Stimulated activated CD4-positive, alpha-beta T cell treated with anti-CD3 and anti-CD28 coated beads, Interleukin-4, amount 100 ng/mL, for 48 hours (primary cell): ENCODE measurements around the gene RIPOR1.

ENCODE experiments used
- DNase-seq, 2 donors: peaks; one replicate each; pipeline ENCODE4 v3.0.0-alpha.2; 2020; ENCODE audit warnings: low read depth in 2 of 2

Gene RIPOR1

DNA sequence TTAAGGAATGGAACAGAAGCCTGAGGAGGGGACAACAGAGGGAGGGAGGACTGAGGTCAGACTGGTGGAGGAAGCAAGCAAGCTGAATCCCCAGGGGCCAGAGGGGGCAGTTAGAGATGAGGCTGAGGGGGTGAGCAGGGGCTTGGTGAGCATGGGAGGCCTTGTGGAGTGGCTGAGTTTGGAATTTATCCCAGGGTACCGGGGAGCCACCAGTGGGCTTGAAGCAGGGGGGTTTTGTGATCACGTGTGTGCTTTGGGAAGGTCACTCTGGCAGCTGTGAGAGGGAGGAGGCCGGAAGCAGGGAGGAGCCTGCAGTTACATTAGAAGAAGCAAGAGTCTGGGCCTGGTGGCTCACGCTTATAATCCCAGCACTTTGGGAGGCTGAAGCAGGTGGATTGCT, 23.8 kb downstream of the RIPOR1 start:
- no peak for DNase-seq

DNA sequence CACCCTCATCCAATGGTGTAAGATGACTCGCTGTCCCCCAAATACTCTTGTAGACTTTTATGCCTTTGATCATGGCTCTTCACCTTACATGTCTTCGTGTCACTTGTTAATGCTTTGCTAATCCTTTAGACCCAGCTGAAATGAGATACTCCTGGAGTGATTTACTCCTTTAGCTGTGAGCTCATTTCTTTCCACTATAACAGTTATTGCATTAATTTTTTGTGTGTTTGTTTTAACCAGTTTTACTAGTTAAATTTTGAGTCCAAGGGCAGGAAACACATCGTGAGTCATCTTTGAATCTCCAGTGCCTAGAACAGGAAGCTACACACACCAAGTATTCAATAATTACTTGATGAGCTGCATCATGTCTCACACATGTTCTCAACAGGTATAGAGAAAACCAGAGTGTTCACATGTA, 27.2 kb downstream of the RIPOR1 start:
- DNase-seq: no peak

DNA sequence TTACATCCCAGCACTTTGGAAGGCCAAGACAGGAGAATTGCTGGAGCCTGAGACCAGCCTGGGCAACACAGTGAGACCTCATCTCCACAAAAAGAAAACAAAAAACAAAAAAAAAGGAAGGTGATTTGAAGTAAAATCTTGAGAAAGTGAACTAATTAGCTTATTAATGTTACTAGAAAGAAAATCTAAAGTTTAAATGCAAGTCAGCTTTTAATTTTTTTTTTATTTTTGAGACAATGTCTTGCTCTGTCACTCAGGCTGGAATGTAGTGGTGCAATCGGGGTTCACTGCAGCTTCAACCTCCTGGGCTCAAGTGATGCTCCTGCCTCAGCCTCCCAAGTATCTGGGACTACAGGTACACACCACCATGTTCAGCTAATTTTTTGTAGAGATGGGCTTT, 30.2 kb downstream of the RIPOR1 start:
- DNase-seq: no peak

DNA sequence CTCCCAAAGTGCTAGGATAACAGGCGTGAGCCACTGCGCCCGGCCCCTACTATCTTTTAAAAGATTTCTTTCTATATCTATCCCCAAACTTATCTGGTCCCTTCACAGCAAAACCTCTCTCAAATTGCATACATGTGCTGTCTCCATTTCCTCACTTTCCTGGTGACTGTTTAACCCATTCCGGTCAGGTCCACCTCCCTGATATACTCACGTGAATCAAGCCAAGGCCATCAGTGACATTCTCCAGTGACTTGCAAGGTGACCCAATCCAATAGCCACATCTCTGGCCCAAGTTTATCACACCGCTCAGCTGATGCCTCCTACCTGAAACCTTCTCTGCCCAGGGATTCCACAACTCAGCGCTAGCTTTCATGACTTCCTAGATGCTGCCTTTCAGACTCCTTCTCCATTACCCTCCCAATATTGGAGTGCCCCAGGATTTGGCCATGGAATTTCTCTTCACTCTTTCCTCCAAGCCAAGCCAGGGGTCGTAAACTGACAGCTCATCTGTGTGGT, 32.3 kb downstream of the RIPOR1 start:
- DNase-seq: no peak

DNA sequence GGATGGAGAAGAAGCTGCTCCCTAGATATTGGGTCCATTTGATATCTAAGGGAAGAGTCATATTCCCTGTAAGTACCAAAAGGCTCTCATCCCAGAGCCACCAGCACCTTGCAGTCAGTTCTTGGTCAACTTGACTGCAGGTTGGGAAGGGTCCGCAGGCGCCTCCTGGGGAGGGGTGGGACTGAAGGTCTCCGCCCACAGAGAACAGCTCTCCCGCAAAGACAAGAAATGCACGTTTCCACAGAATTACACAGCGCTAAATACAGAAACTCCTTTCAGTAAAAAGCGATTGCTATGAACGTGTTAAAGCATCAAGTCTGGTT, 32.8 kb downstream of the RIPOR1 start:
- DNase-seq: no peak

DNA sequence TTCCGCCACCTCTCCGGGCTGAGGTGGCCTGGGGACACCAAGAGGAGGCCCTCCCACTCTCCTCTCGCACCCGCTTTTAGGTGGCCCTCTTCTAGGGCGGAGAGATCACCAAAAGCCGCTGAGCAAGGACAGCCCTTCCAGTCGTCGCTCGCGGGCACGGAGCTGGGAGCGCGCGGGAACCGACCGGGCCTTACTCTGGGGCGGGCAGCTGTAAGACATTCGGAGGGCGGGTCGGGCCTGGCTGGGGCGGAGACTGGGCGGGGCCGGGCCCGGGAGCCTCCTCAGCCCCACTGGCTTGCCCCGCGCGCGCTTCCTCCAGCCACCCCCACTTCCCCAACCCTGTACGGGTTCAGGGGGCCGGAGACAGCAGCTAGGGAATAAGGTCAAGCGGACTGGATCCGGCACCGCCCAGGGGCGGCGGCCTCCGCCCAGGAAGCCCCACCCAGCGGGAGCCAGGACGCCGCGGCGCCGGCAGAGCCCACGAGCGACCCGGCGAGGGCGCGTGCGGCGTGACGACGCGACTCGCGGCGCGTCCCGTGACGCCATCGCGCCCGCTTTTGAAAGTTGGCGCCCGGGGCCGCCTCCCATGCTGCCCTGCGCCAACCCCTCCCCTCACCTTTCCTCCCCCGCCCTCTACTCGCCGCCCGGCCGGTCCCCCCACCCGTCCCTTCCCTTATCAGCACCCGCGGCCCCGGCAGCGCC, 33.3 kb downstream of the RIPOR1 start:
- DNase-seq: peak; percentile 96 to 98

DNA sequence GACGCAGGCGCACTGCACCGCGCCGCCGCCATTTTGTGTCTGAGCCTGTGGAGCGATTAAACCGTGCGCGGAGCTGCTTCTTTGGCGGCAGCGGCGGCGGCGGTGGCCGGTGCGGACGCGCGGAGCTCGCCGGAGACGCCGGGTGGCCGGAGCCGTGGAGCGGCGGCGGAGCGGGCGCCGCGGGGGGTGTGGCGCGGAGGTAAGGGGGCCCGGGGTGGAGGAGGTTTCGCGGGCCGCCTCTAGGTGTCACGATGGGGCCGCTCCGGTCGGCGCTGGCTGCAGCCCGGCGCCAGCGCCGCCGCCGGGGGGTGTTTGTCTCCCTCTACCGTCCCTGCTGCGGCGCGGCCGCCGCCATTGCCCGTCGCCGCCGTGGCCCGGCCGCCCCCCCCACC, 33.9 kb downstream of the RIPOR1 start, which contains the start of gene CTCF:
TSS of gene CTCF (plus strand) at position 1 of the 392 bp plus-strand sequence. CDS start 48,307 bp downstream, outside the sequence.
- peak; percentile 60 to 74 for DNase-seq

DNA sequence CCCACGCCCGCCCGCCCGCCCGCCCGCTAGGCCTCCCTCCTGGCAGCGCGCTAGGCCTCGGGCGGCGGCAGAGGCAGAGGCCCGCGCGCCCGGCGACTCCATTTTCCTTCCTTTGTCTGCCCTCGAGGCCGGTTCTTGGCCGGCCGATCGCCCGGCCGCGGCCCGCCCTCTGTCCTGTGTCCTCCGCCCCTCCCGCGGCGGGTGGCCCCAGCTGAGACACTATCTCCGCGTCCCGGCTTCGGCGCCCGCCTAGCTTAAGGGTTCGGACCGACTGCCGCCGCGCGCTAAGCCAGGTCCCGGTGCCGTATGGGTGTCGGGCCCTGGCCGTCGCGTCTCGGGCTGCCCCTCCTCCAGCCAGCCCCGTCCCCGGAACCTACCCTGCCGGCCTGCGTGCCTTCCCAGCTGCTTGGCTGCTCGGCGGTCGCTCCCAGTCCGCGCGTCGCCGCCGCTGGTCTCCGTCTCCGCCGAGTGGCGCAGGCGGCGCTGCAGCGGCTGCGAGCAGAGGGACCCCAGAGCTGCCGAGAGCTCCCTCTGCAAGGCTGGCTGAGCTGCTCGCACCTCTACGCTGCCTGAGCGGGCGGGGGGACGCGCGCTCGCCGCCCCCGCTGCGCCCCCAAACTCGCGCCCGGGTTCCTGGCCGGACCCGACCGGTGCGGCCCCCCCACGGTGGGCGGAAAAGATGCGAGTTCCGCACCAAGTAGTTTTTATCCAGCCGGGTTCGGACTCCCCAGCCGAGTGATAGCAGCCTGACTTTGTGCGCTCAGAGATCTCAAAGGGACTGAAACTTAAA, 34.5 kb downstream of the RIPOR1 start:
- DNase-seq: peak; percentile 36 to 43

DNA sequence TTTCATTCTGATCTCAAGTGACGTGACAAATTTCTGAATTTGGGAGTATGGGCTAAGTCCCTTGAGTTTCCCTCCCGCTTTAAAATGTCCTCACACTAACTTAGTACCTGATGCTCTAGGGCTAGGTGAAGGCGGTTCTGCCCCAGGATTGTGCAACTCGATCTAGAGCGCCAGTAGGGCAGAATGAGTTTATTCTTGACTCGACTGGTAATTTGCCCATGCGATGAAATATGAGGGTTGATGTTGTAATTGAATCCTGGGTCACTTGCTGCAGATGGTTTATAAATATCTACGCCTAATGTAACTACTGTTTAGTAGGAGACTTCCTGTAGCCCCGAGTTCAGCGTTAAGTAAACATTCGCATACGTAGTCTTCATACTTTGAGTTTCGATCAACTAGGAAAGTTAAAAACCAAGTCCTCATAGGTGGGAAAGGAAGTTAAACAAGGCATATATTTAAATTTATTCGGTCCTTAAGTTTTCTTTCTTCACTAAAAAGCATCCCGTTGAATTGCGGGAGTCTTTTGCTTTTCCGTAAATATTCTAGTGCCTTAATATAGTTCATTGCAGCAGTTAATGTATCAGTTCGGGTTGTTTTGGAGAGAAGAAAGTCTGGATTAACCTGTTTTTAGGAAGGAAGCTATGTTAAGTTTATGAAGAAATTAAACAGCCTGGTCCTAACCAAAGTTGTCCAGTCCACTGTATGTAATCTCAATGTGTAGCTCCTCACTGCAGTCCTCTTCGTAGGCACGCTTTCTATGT, 35.3 kb downstream of the RIPOR1 start:
- DNase-seq: no peak

DNA sequence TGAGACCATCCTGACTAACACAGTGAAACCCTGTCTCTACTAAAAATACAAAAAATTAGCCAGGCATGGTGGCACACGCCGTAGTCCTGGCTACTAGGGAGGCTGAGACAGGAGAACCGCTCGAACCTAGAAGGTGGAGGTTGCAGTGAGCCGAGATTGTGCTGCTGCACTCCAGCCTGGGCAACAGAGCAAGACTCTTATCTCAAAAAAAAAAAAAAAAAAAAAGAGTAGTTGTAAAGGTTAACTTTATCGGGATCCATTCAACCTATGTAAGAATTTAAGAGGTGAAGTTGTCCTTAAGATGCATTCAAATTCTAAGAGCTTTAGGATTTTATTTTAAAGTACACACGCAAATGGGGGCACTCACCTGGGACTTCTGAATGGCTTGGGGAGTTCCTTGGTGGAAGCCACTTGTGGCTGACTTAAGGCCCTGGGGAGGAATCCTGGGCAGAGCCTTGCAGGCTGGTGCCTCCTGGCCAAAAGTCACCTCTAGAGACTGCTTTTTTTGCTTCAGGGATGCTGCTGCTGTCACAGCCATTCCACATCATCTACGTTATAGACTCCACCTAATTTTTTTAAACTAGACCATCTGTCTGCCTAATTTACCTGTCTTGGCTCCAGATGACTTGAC, 37.0 kb downstream of the RIPOR1 start:
- no peak for DNase-seq

DNA sequence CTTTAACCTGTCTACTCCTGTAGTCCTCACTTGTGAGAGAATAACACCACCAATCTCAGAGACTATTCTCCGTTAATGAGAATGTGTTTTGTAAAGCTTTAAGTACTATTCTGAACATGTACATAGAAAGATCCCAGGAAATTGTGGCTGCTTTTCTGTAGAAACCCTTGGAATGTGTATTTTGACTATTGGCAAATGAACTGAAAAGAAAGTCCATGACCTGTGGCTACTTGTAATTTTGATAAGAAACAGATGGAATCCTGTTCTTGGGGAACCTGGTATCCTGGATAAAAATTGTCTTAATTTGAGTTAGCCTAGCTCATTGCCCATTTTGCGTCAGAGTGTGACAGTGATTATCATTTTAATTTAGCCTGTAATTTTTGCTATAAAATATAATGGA, 42.8 kb downstream of the RIPOR1 start:
- no peak for DNase-seq

DNA sequence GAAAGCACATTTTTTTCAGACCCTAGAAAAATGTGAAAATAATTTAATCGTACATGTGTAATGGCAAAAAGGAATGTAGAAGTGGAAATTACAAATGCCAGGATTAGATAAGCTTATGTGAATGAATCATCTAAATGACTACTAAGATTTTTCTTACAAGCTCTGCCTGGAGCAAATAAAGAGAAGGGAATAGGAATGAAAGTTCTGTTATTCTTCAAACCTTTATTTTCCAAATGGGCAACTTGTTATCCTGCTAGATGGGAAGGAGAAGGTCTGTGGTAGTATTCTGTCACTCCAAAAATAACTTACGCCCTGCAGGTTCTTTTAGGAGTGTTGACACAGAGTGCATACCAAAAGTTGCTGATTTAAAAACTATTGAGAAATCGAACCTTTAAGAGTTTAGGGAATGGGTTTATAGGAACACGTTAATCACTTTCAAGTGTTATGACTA, 43.4 kb downstream of the RIPOR1 start:
- no peak for DNase-seq

DNA sequence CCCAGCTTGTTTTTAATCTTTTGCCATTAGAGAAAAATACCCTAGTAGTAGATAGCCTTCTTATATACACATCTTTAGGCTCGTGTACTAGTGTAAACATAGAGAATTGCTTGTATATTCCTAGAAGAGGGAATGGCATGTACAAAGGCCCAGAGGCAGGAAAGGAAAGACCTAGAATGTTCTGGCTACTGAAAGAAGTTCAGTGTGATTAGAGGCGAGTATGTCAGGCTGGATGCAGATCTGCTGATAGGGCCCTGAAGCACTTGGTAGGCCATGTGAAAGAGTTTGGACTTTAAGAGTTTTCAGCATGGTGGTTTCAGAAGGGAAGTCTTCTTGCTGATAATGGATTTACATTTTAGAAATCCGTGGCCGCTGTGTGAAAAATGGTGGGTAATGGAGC, 51.1 kb downstream of the RIPOR1 start:
- DNase-seq: no peak

DNA sequence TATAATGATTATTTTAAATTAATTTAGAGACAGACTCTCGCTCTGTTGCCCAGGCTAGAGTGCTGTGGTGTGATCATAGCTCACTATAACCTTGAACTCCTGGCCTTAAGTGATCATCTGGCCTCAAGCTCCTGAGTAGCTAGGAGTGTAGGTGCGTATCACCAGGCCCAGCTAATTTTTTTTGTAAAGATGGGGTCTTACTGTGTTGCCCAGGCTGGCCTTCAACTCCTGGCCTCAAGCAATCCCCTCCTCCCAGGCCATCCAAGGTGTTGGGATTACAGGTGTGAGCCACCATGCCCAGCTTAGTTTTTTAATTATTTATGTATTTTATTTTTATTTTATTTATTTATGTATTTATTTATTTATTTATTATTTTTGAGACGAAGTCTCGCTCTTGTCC, 51.6 kb downstream of the RIPOR1 start:
- DNase-seq: no peak

DNA sequence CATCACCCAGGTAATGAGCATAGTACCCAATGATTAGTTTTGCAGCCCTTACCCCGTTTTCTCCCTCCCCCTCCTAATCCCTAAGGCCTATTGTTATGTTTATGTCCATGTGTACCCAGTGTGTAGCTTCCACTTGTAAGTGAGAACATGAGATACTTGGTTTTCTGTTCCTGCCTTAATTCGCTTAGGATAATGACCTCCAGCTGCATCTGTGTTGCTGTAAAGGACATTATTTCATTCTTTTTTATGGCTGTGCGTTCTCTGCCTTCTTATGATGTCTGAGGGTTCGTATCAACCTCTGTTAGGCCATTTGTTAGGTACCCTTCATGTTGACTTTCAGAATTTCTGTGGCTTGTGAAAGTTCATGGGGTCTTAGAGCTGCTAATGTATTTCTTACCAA, 64.7 kb downstream of the RIPOR1 start:
- DNase-seq: no peak

DNA sequence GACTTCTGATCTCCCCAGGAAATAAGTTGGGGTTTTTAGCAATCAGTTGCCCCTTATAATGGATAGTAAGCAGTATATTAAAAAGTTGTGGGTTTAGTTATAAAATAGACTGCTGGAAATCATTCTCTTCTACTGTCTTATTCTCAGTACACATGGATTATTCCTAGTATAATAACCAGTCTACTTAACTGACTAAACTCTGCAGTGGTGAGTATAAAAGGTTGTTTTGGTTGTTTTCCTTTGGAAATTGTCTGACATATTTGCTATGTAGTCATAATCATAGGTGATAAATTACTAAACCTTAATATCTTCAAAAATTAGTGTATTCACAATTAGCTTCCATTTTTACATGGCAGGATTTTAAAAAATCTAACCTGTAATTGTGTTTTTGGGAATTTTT, 65.1 kb downstream of the RIPOR1 start:
- DNase-seq: no peak

DNA sequence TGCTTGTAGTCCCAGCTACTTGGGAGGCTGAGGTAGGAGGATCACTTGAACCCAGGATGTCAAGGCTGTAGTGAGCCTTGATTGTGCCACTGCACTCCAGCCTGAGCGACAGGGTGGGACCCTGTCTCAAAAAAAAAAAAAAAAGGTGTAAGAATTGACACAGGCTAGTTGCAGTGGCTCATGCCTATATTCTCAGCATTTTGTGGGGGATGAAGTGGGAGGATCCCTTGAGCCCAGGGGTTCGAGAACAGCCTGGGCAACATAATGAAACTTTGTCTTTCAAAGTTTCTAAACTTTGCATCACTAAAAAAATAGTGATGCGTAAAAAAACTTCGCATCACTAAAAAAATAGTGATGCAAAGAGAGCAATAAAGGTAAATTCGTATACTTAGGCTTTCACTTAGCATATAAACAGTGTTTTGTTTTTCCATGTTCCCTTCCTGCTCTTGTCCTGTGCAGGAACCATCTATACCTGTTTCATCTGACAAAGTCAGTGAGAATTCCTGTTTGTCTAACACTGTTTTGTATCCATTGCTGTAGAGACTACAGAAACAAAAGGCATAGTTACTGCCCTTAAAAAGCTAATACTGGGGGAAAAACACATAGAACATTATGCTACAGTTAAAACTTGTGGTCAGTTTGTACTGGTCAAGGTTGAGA, 65.8 kb downstream of the RIPOR1 start:
- no peak for DNase-seq

DNA sequence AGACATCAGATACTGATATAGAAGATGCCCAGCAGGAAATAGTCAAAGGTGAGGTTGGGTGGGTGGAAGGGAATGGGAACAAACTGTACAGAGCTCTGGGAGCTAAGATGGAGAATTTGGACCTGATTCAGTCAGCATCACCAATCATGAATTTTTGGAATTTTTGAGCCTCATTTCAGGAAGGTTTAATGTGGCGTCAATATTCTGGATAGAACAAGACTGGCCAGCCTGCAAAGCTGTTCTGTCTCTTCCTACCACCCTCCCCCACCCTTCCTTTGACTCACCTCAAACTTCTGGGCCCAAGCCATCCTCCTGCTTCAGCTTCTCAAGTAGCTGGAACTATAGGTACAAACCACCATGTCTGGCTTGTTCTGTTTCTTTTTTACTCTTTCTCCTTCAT, 66.3 kb downstream of the RIPOR1 start:
- no peak for DNase-seq
